Measurements from ENCODE around the gene EFCAB12.

DNA sequence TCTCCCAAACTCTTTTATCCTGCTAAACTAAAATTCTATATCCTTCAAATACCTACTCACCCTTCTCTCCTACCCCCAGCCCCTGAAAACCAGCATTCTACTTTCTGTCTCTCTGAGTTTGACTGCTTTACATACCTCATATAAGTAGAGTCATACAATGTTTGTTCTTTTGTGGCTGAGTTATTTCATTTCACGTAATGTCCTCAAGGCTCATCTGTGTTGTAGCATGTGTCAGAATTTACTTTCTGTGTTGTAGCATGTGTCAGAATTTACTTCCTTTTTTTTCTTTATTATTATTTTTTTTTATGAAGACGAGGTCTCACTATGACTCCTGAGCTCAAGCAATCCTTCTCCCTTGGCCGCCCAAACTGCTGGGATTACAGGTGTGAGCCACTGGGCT is 31.7 kb upstream of the EFCAB12 start:
- no peak for TF ChIP-seq POLR2A (IDR thresholded peaks at IDR 0.05)
- TF ChIP-seq, protein P1, sequence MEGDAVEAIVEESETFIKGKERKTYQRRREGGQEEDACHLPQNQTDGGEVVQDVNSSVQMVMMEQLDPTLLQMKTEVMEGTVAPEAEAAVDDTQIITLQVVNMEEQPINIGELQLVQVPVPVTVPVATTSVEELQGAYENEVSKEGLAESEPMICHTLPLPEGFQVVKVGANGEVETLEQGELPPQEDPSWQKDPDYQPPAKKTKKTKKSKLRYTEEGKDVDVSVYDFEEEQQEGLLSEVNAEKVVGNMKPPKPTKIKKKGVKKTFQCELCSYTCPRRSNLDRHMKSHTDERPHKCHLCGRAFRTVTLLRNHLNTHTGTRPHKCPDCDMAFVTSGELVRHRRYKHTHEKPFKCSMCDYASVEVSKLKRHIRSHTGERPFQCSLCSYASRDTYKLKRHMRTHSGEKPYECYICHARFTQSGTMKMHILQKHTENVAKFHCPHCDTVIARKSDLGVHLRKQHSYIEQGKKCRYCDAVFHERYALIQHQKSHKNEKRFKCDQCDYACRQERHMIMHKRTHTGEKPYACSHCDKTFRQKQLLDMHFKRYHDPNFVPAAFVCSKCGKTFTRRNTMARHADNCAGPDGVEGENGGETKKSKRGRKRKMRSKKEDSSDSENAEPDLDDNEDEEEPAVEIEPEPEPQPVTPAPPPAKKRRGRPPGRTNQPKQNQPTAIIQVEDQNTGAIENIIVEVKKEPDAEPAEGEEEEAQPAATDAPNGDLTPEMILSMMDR (IDR thresholded peaks at IDR 0.05): no peak

All from Peyer's patch (tissue), 4 donors.